K562 (cell line): ENCODE results near the gene RNF207. TPM values are rescaled to one million over a fixed set of nuclear protein-coding genes. Genes with fewer than 3 reads are reported as not detected.

Experiments
- CBX3 ChIP-seq, 2 experiments: IDR thresholded peaks; 1 replicate in 1 of 2; 2 replicates in 1 of 2; pipeline ENCODE4 v1.6.1; 2012; ENCODE audit warnings: inconsistent platforms in 2 of 2, low read length in 2 of 2, borderline replicate concordance in 1 of 2, control low read depth in 1 of 2
- polyA plus RNA-seq, 8 experiments: library from polyadenylated mRNA; depleted of rRNA in 4 of 8; stranded (reverse) in 5 of 8; unstranded in 3 of 8; fragments of >200 nt; fragmentation: Nextera tagmentation in 2 of 8; fragmentation: Illumina TruSeq in 1 of 8; extraction: Ambion mirVana in 2 of 8; extraction: Trizol in 1 of 8; gene quantifications; 2 replicates each; pipeline versions ENCODE4 v1.2.1 to v1.2.3, GENCODE V29; 2011 to 2014; ENCODE audit warnings: inconsistent platforms in 1 of 8, missing spikeins in 1 of 8
- total RNA-seq, 7 experiments: library from RNA; depleted of rRNA in 6 of 7; stranded (reverse); fragments of >200 nt in 6 of 7; fragmentation: Illumina TruSeq in 2 of 7; extraction: Trizol in 2 of 7; gene quantifications; 2 replicates each; pipeline versions ENCODE4 v1.2.1 to v1.2.3, GENCODE V29; 2011 to 2021; ENCODE audit warnings: low replicate concordance in 1 of 7
- TF ChIP-seq, protein P1 (sequence below): fragments of 200-600 bp; sonication (generic); IDR thresholded peaks from one replicate; pipeline ENCODE4 v1.6.1; 2012; ENCODE audit warnings: mild to moderate bottlenecking, low read depth, low read length, inconsistent platforms
- TF ChIP-seq, protein P2 (sequence below): sonication (generic); formaldehyde crosslinking; IDR thresholded peaks from 2 replicates; pipeline ENCODE4 v1.8.0; 2022; ENCODE audit warnings: mild to moderate bottlenecking, missing genetic modification reagents

The RNF207 gene
- total and polyA plus RNA-seq, 9 of the 15 experiments (the other 6 are each of a cell fraction or from before 2014, with no cell fraction given), result 2.7 to 30.6 (median 12.9) TPM

DNA sequence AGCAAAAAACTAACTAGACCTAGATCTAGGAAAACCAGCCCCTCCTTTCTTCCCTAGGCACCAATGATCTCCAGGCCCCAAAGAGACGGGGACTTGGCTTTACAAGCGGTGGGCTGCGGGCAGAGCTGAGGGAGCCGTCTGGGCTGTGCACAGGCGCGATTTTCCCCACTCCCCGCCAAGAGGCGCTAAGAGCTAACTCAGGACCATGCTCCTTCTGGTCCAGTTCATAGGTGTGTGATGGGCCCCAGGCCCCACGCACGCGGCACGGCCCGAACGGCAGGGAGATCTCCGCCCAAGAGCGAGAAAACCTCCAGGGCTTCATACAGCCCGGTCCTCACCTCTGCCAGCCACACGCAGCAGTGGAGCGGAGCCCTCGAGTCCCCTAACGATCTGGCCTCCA lies 62.5 kb downstream of the RNF207 start (continued):
- TF ChIP-seq, protein P1, sequence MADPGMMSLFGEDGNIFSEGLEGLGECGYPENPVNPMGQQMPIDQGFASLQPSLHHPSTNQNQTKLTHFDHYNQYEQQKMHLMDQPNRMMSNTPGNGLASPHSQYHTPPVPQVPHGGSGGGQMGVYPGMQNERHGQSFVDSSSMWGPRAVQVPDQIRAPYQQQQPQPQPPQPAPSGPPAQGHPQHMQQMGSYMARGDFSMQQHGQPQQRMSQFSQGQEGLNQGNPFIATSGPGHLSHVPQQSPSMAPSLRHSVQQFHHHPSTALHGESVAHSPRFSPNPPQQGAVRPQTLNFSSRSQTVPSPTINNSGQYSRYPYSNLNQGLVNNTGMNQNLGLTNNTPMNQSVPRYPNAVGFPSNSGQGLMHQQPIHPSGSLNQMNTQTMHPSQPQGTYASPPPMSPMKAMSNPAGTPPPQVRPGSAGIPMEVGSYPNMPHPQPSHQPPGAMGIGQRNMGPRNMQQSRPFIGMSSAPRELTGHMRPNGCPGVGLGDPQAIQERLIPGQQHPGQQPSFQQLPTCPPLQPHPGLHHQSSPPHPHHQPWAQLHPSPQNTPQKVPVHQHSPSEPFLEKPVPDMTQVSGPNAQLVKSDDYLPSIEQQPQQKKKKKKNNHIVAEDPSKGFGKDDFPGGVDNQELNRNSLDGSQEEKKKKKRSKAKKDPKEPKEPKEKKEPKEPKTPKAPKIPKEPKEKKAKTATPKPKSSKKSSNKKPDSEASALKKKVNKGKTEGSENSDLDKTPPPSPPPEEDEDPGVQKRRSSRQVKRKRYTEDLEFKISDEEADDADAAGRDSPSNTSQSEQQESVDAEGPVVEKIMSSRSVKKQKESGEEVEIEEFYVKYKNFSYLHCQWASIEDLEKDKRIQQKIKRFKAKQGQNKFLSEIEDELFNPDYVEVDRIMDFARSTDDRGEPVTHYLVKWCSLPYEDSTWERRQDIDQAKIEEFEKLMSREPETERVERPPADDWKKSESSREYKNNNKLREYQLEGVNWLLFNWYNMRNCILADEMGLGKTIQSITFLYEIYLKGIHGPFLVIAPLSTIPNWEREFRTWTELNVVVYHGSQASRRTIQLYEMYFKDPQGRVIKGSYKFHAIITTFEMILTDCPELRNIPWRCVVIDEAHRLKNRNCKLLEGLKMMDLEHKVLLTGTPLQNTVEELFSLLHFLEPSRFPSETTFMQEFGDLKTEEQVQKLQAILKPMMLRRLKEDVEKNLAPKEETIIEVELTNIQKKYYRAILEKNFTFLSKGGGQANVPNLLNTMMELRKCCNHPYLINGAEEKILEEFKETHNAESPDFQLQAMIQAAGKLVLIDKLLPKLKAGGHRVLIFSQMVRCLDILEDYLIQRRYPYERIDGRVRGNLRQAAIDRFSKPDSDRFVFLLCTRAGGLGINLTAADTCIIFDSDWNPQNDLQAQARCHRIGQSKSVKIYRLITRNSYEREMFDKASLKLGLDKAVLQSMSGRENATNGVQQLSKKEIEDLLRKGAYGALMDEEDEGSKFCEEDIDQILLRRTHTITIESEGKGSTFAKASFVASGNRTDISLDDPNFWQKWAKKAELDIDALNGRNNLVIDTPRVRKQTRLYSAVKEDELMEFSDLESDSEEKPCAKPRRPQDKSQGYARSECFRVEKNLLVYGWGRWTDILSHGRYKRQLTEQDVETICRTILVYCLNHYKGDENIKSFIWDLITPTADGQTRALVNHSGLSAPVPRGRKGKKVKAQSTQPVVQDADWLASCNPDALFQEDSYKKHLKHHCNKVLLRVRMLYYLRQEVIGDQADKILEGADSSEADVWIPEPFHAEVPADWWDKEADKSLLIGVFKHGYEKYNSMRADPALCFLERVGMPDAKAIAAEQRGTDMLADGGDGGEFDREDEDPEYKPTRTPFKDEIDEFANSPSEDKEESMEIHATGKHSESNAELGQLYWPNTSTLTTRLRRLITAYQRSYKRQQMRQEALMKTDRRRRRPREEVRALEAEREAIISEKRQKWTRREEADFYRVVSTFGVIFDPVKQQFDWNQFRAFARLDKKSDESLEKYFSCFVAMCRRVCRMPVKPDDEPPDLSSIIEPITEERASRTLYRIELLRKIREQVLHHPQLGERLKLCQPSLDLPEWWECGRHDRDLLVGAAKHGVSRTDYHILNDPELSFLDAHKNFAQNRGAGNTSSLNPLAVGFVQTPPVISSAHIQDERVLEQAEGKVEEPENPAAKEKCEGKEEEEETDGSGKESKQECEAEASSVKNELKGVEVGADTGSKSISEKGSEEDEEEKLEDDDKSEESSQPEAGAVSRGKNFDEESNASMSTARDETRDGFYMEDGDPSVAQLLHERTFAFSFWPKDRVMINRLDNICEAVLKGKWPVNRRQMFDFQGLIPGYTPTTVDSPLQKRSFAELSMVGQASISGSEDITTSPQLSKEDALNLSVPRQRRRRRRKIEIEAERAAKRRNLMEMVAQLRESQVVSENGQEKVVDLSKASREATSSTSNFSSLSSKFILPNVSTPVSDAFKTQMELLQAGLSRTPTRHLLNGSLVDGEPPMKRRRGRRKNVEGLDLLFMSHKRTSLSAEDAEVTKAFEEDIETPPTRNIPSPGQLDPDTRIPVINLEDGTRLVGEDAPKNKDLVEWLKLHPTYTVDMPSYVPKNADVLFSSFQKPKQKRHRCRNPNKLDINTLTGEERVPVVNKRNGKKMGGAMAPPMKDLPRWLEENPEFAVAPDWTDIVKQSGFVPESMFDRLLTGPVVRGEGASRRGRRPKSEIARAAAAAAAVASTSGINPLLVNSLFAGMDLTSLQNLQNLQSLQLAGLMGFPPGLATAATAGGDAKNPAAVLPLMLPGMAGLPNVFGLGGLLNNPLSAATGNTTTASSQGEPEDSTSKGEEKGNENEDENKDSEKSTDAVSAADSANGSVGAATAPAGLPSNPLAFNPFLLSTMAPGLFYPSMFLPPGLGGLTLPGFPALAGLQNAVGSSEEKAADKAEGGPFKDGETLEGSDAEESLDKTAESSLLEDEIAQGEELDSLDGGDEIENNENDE, result no peak
- TF ChIP-seq CBX3 (IDR thresholded peaks at IDR 0.05; ENCODE audit: borderline replicate concordance in 1 of 2, low read length in 2 of 2), result no peak
- TF ChIP-seq, protein P2, sequence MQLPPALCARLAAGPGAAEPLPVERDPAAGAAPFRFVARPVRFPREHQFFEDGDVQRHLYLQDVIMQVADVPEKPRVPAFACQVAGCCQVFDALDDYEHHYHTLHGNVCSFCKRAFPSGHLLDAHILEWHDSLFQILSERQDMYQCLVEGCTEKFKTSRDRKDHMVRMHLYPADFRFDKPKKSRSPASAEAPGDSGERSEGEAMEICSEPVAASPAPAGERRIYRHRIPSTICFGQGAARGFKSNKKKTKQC (CRISPR knock-in tag), result no peak
